Keratinocyte (primary cell): ENCODE results near the gene TSHZ1. TPM values are rescaled to one million over a fixed set of nuclear protein-coding genes. Genes with fewer than 3 reads are reported as not detected.

Experiments
- DNase-seq: peaks from one replicate; pipeline ENCODE4 v3.0.0-alpha.2; 2011; ENCODE audit warnings: low read depth, missing footprints, low spot score
- FAIRE-seq: peaks from 2 replicates; lab custom pipeline; 2011; peaks lifted over from hg19 to GRCh38; lab: Jason Lieb, UNC
- H2AFZ ChIP-seq: 2 replicates; pipeline ENCODE4 v1.6.0; 2012; ENCODE audit warnings: low read length, control low read depth, inconsistent platforms; ENCODE audit not compliant: control insufficient read depth
- H3K27ac ChIP-seq: 2 replicates; pipeline ENCODE4 v1.5.1; 2011; ENCODE audit warnings: low read length; ENCODE audit not compliant: control insufficient read depth, insufficient read depth
- H3K27me3 ChIP-seq: 3 replicates; pipeline ENCODE4 v1.6.0; 2011; ENCODE audit warnings: low read length; ENCODE audit not compliant: control insufficient read depth, insufficient read depth; ENCODE audit errors: extremely low read depth
- H3K36me3 ChIP-seq, 2 experiments: 2 replicates in 1 of 2; 3 replicates in 1 of 2; pipeline ENCODE4 v1.5.1; 2011; ENCODE audit warnings: low read length in 2 of 2, mild to moderate bottlenecking in 1 of 2; ENCODE audit not compliant: control insufficient read depth in 2 of 2, insufficient read depth in 2 of 2; ENCODE audit errors: extremely low read depth in 1 of 2
- H3K4me1 ChIP-seq: 3 replicates; pipeline ENCODE4 v1.5.1; 2011; ENCODE audit warnings: low read length; ENCODE audit not compliant: control insufficient read depth, insufficient read depth; ENCODE audit errors: extremely low read depth
- H3K4me2 ChIP-seq: 3 replicates; pipeline ENCODE4 v1.6.0; 2011; ENCODE audit warnings: low read depth, low read length; ENCODE audit not compliant: control insufficient read depth, insufficient read depth; ENCODE audit errors: extremely low read depth
- H3K4me3 ChIP-seq, 3 experiments: fragments of 200-600 bp in 1 of 3; sonication (generic) in 1 of 3; 2 replicates in 2 of 3; 3 replicates in 1 of 3; pipeline ENCODE4 v1.5.1; 2011 to 2016; ENCODE audit warnings: low read length in 3 of 3, mild to moderate bottlenecking in 3 of 3, control low read depth in 2 of 3, inconsistent platforms in 1 of 3, low read depth in 1 of 3, mixed read lengths in 1 of 3, mixed run types in 1 of 3, moderate library complexity in 1 of 3; ENCODE audit not compliant: control insufficient read depth in 2 of 3, insufficient read depth in 2 of 3; ENCODE audit errors: extremely low read depth in 1 of 3
- H3K79me2 ChIP-seq: 2 replicates; pipeline ENCODE4 v1.6.0; 2012; ENCODE audit warnings: low read length; ENCODE audit not compliant: control insufficient read depth, insufficient read depth
- H3K9ac ChIP-seq: 3 replicates; pipeline ENCODE4 v1.6.0; 2011; ENCODE audit warnings: low read length; ENCODE audit not compliant: control insufficient read depth, insufficient read depth; ENCODE audit errors: extremely low read depth
- H3K9me1 ChIP-seq: 3 replicates; pipeline ENCODE4 v1.6.0; 2011; ENCODE audit warnings: low read length; ENCODE audit not compliant: control insufficient read depth, insufficient read depth; ENCODE audit errors: extremely low read depth
- H3K9me3 ChIP-seq: 2 replicates; pipeline ENCODE4 v1.5.1; 2012; ENCODE audit warnings: low read depth, low read length; ENCODE audit not compliant: control insufficient read depth
- H4K20me1 ChIP-seq: 3 replicates; pipeline ENCODE4 v1.6.0; 2011; ENCODE audit warnings: low read length; ENCODE audit not compliant: control insufficient read depth, insufficient read depth; ENCODE audit errors: extremely low read depth
- EZH2 ChIP-seq: IDR thresholded peaks from one replicate; pipeline ENCODE4 v1.6.1; 2012; ENCODE audit warnings: inconsistent platforms, mild to moderate bottlenecking, low read length, moderate library complexity
- dilution Hi-C: fragments of 300-500 bp; cut with MboI; formaldehyde crosslinking; loops from one replicate; pipeline ENCODE4 v1.7.0; 2020; ENCODE audit warnings: low sequenced_read_pairs; ENCODE audit not compliant: extremely low pct_ligation_motif_present
- polyA plus RNA-seq, 5 experiments: library from polyadenylated mRNA; depleted of rRNA in 3 of 5; stranded (reverse) in 3 of 5; stranded (forward) in 1 of 5; unstranded in 1 of 5; fragments of >200 nt; gene quantifications; 1 replicate in 1 of 5; 2 replicates in 3 of 5; 3 replicates in 1 of 5; pipeline versions ENCODE4 v1.2.1 to v1.2.3, GENCODE V29; 2011 to 2012; ENCODE audit warnings: missing spikeins in 2 of 5, low read depth in 1 of 5, low replicate concordance in 1 of 5
- TF ChIP-seq, protein P1 (sequence below), 3 experiments: IDR thresholded peaks in 1 of 3; conservative IDR thresholded peaks in 1 of 3; optimal IDR thresholded peaks in 1 of 3; 2 replicates in 2 of 3; 3 replicates in 1 of 3; pipeline versions ENCODE3 to v1.5.1; 2011; ENCODE audit warnings: low read length in 3 of 3, mild to moderate bottlenecking in 3 of 3, moderate library complexity in 2 of 3, control low read depth in 1 of 3, inconsistent platforms in 1 of 3; ENCODE audit not compliant: insufficient read depth in 2 of 3; ENCODE audit errors: extremely low read depth in 1 of 3

TSHZ1 gene
- polyA plus RNA-seq, 1 donor (not counting 4 experiments of a cell fraction or from before 2014, with no cell fraction given) = 2.2 TPM

DNA sequence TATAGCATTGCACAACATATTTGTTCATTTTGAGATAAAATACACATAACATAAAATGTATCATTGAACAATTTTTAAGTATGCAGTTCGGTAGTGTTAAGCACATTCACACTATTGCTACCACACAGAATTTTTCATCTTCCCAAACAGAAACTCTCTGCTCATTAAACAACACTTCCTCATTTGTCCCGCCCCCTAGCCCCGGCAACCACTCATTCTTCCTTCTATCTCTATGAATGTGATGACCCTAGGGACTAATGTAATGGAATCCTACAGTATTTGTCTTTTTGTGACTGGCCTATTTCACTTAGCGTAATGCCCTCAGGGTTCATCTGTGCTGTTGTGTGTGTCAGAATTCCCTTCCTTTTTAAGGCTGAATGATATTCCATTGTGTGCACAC is 95.4 kb downstream of the TSHZ1 start:
- no peak overlapping the region for H3K4me2 ChIP-seq
- no peaks in the 10 kb centered on the region for H3K9me1 ChIP-seq
- no peaks in the 10 kb centered on the region for H3K79me2 ChIP-seq
- TF ChIP-seq EZH2 = no peak
- TF ChIP-seq, protein P1, sequence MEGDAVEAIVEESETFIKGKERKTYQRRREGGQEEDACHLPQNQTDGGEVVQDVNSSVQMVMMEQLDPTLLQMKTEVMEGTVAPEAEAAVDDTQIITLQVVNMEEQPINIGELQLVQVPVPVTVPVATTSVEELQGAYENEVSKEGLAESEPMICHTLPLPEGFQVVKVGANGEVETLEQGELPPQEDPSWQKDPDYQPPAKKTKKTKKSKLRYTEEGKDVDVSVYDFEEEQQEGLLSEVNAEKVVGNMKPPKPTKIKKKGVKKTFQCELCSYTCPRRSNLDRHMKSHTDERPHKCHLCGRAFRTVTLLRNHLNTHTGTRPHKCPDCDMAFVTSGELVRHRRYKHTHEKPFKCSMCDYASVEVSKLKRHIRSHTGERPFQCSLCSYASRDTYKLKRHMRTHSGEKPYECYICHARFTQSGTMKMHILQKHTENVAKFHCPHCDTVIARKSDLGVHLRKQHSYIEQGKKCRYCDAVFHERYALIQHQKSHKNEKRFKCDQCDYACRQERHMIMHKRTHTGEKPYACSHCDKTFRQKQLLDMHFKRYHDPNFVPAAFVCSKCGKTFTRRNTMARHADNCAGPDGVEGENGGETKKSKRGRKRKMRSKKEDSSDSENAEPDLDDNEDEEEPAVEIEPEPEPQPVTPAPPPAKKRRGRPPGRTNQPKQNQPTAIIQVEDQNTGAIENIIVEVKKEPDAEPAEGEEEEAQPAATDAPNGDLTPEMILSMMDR (optimal IDR thresholded peaks at IDR 0.05 in 1 of 3, IDR thresholded peaks at IDR 0.05 in 1 of 3, conservative IDR thresholded peaks at IDR 0.05 in 1 of 3; ENCODE audit: extremely low read depth in 1 of 3, insufficient read depth in 2 of 3, low read length in 3 of 3) = no peak
- H3K9me3 ChIP-seq = no peaks in the 10 kb centered on the region
- H2AFZ ChIP-seq = no peak overlapping the region
- no peaks in the 10 kb centered on the region for H3K27me3 ChIP-seq
- dilution Hi-C loops = no loop called here
- H3K27ac ChIP-seq = no peak overlapping the region
- H3K36me3 ChIP-seq = no peaks in the 10 kb centered on the region
- H3K4me1 ChIP-seq = no peaks in the 10 kb centered on the region
- H3K4me3 ChIP-seq = no peak overlapping the region
- no peaks in the 10 kb centered on the region for H4K20me1 ChIP-seq
- no peak for DNase-seq
- no peak for FAIRE-seq
- H3K9ac ChIP-seq = no peak overlapping the region

DNA sequence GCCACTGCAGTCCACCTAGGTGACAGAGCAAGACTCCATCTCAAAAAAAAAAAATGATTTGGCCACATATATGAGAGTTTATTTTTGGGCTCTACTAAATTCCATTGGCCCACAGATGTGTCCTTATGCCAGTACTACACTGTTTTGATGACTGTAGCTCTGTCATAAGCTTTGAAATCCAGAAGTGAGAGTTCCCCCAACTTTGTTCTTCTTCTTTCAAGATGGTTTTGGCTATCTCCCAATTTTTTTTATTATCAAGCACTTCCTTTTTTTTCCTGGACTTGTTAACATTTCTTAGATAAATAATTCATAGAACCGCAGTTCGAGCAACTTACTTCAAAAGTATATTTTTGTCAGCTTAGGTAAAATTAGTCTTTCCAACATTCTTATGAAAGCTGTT is 96.9 kb downstream of the TSHZ1 start:
- Histone ChIP-seq H3K27ac (no peak overlapping the region), H3K9me3 (no peaks in the 10 kb centered on the region), H4K20me1 (no peaks in the 10 kb centered on the region), H3K36me3 (no peaks in the 10 kb centered on the region), H3K4me3 (no peak overlapping the region), H3K9ac (no peak overlapping the region), H2AFZ (no peak overlapping the region), H3K9me1 (no peaks in the 10 kb centered on the region), H3K4me1 (no peaks in the 10 kb centered on the region), H3K4me2 (no peak overlapping the region), H3K27me3 (no peaks in the 10 kb centered on the region), H3K79me2 (no peaks in the 10 kb centered on the region)
- no peak for TF ChIP-seq EZH2
- TF ChIP-seq, protein P1 (optimal IDR thresholded peaks at IDR 0.05 in 1 of 3, IDR thresholded peaks at IDR 0.05 in 1 of 3, conservative IDR thresholded peaks at IDR 0.05 in 1 of 3; ENCODE audit: extremely low read depth in 1 of 3, insufficient read depth in 2 of 3, low read length in 3 of 3) = no peak
- dilution Hi-C loops = no loop called here
- FAIRE-seq (no peak), DNase-seq (no peak)
